Progenitor cell of endocrine pancreas (in vitro differentiated cells): Measurements from ENCODE around the gene STX11. TPM values are rescaled to one million over a fixed set of nuclear protein-coding genes. Genes with fewer than 3 reads are reported as not detected.

Experiments used
- DNase-seq: peaks from one replicate; pipeline ENCODE4 v3.0.0; 2021; ENCODE audit warnings: low spot score; ENCODE audit not compliant: unreplicated experiment
- H3K27ac Mint-ChIP-seq: 2 replicates; pipeline ENCODE4 v1.8.0; 2021; ENCODE audit warnings: mild to moderate bottlenecking, moderate library complexity, mixed read lengths
- H3K27me3 Mint-ChIP-seq: 2 replicates; pipeline ENCODE4 v1.8.0; 2021; ENCODE audit warnings: mixed read lengths
- H3K36me3 Mint-ChIP-seq: 2 replicates; pipeline ENCODE4 v1.8.0; 2022; ENCODE audit warnings: mixed read lengths; ENCODE audit not compliant: insufficient read depth
- H3K4me1 Mint-ChIP-seq: 2 replicates; pipeline ENCODE4 v1.8.0; 2021; ENCODE audit warnings: low read depth, mixed read lengths
- H3K4me3 Mint-ChIP-seq: 2 replicates; pipeline ENCODE4 v1.8.0; 2021; ENCODE audit warnings: low read depth, mild to moderate bottlenecking, moderate library complexity, mixed read lengths
- H3K9me3 Mint-ChIP-seq: 2 replicates; pipeline ENCODE4 v1.8.0; 2021; ENCODE audit warnings: low read depth, mixed read lengths
- CTCF ChIP-seq: fragments of 200-600 bp; sonication (generic); IDR thresholded peaks from one replicate; pipeline ENCODE4 v1.5.0; 2021; ENCODE audit warnings: antibody characterized with exemption, mild to moderate bottlenecking; ENCODE audit not compliant: unreplicated experiment
- total RNA-seq: library from RNA; stranded (reverse); gene quantifications from 2 replicates; pipeline ENCODE4 v1.2.1, GENCODE V29; 2021

STX11 gene
- total RNA-seq, 1 donor from 2014 or later: not detected

- Mint-ChIP-seq H3K36me3 (peaks cover 2% of the 10 kb centered on the region), H3K27ac (peak overlapping the region; percentile 100), H3K27me3 (peaks cover 12% of the 10 kb centered on the region), H3K4me1 (peaks cover 16% of the 10 kb centered on the region), H3K9me3 (peaks cover 3% of the 10 kb centered on the region), H3K4me3 (peak overlapping the region; percentile 86)
- no peak for TF ChIP-seq CTCF
- no peak for DNase-seq
Observed at GRCh38 chr6:144214622-144215401, 64.5 kb downstream of the STX11 start.

GRCh38 chr6:144215402-144215931 lies 65.2 kb downstream of the STX11 start:
- peaks cover 3% of the 10 kb centered on the region for H3K9me3 Mint-ChIP-seq
- peak overlapping the region; percentile 86 for H3K4me3 Mint-ChIP-seq
- no peak for DNase-seq
- peaks cover 8% of the 10 kb centered on the region for H3K27me3 Mint-ChIP-seq
- H3K36me3 Mint-ChIP-seq: peaks cover 2% of the 10 kb centered on the region
- peaks cover 16% of the 10 kb centered on the region for H3K4me1 Mint-ChIP-seq
- TF ChIP-seq CTCF: no peak
- H3K27ac Mint-ChIP-seq: peak overlapping the region; percentile 100

- peak overlapping the region; percentile 100 for H3K27ac Mint-ChIP-seq
- peaks cover 4% of the 10 kb centered on the region for H3K27me3 Mint-ChIP-seq
- H3K4me1 Mint-ChIP-seq: peaks cover 16% of the 10 kb centered on the region
- peak; percentile 76 for TF ChIP-seq CTCF
- peak; percentile 96 for DNase-seq
- H3K36me3 Mint-ChIP-seq: peaks cover 2% of the 10 kb centered on the region
- H3K4me3 Mint-ChIP-seq: peak overlapping the region; percentile 86
- H3K9me3 Mint-ChIP-seq: peaks cover 3% of the 10 kb centered on the region
Observed at GRCh38 chr6:144215932-144216667, 65.8 kb downstream of the STX11 start.

GRCh38 chr6:144216668-144217218 lies 66.4 kb downstream of the STX11 start:
- Mint-ChIP-seq H3K9me3 (peaks cover 3% of the 10 kb centered on the region), H3K27me3 (no peaks in the 10 kb centered on the region), H3K36me3 (peaks cover 2% of the 10 kb centered on the region), H3K4me1 (peaks cover 16% of the 10 kb centered on the region), H3K27ac (peak overlapping the region; percentile 100), H3K4me3 (peak overlapping the region; percentile 86)
- DNase-seq: no peak
- no peak for TF ChIP-seq CTCF

- Mint-ChIP-seq H3K4me1 (peaks cover 16% of the 10 kb centered on the region), H3K27ac (peak overlapping the region; percentile 100), H3K4me3 (peak overlapping the region; percentile 86), H3K9me3 (peaks cover 3% of the 10 kb centered on the region), H3K27me3 (no peaks in the 10 kb centered on the region), H3K36me3 (peaks cover 2% of the 10 kb centered on the region)
- DNase-seq: no peak
- TF ChIP-seq CTCF: no peak
Observed at GRCh38 chr6:144217264-144217663, 66.9 kb downstream of the STX11 start.
